Measurements from ENCODE around the gene GNL2. TPM values are rescaled to one million over a fixed set of nuclear protein-coding genes. Genes with fewer than 3 reads are reported as not detected.
"Not testable (repeated sequence)": the region's sequence is repeated elsewhere in the genome, so short reads cannot be mapped to it uniquely, and the experiment has no call there.

Gene GNL2
- total RNA-seq, 1 donor from 2014 or later: 109 TPM

DNA sequence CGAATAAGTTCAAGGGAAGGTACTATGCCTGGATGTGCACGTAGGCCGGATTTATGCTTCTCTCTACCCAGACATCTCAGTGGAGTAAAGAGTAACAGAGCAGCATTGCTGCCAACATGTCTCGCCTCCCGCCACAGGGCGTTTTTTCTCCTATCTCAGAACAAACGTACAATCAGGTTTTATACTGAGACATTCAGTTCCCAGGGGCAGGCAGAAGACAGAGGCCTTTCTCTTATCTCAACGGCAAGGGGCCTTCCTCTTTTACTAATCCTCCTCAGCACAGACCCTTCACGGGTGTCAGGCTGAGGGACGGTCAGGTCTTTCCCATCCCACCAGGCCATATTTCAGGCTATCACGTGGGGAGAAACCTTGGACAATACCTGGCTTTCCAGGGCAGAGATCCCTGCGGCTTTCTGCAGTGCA is 35.8 kb downstream of the GNL2 start:
- H3K36me3 Mint-ChIP-seq (ENCODE audit: low read depth): peaks cover 11% of the 10 kb centered on the region
- DNase-seq, H3K27ac Mint-ChIP-seq, H3K27me3 Mint-ChIP-seq, H3K4me3 Mint-ChIP-seq, H3K9me3 Mint-ChIP-seq: not testable (repeated sequence)
- peaks cover 12% of the 10 kb centered on the region for H3K4me1 Mint-ChIP-seq
- intact Hi-C loops (cut with micrococcal nuclease): loop anchor here (2.0 kb wide), 1 partner anchor 123 kb away; no protein-coding TSS in a partner anchor

DNA sequence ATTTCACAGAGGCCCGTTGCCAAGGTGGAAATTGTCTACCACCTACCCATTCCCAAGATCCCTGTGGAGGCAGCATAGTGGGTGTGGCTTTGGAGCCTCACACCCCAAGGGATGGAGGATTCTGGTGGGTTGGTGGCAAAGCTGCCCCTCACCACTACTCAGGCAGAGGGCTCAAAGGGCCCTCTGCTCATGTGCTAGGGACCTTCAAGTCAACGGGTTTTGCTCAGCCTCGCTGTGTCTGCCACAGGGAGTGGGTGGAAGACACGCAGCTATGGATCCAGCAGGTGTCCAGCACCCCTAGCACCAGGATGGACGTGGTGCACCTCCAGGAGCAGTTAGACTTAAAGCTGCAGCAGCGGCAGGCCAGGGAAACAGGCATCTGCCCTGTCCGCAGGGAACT is 36.7 kb downstream of the GNL2 start:
- no peak for DNase-seq
- no peak overlapping the region for H3K27ac Mint-ChIP-seq
- H3K4me3 Mint-ChIP-seq: no peak overlapping the region
- peaks cover 18% of the 10 kb centered on the region for H3K4me1 Mint-ChIP-seq
- H3K9me3 Mint-ChIP-seq: peaks cover 4% of the 10 kb centered on the region
- intact Hi-C loops (cut with micrococcal nuclease): no loop called here
- H3K27me3 Mint-ChIP-seq: no peaks in the 10 kb centered on the region
- H3K36me3 Mint-ChIP-seq (ENCODE audit: low read depth): peaks cover 7% of the 10 kb centered on the region

DNA sequence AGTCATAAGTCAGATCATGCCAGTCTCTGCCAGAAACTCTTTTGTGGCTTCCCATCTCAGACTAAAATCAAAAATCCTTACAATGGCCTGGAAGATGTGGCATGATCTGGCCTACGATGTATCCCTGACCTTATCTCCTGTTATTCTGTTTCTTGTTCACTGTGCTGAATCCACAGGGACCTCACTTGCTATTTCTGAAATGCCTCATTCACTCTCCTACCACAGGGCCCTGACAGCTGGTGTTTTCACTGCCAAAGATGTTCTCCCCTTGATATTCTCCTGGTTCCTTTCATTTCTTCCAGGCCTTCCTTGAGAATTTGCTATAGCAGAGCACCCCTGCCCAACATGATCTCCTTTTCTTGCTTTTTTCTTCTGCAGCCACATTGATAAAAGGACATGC is 37.3 kb downstream of the GNL2 start:
- Mint-ChIP-seq H3K4me3 (no peak overlapping the region), H3K36me3 (ENCODE audit: low read depth) (peaks cover 9% of the 10 kb centered on the region), H3K9me3 (peaks cover 4% of the 10 kb centered on the region), H3K27me3 (no peaks in the 10 kb centered on the region), H3K4me1 (peaks cover 18% of the 10 kb centered on the region), H3K27ac (no peak overlapping the region)
- DNase-seq: no peak
- intact Hi-C loops (cut with micrococcal nuclease): no loop called here

DNA sequence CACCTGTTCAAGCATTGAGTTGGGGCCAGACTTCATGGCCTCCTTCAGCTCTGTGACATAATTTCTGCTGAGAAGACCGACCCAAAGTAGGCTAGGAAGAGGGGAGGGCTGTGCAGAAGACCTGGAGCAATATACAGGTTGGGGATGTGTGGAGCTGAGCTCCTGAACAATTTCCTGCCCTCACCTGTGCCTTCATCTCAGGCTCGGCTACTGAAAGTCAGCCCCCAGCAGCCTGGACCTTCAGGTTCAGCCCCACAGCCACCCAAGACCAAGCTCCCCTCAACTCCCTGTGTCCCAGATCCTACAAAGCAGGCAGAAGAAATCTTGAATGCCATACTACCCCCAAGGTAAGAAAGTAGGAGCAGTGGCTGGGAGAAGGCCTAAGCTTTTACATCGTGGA is 38.3 kb downstream of the GNL2 start:
- Mint-ChIP-seq H3K9me3 (peaks cover 4% of the 10 kb centered on the region), H3K4me3 (no peak overlapping the region), H3K27me3 (no peaks in the 10 kb centered on the region), H3K4me1 (peaks cover 27% of the 10 kb centered on the region), H3K27ac (peak overlapping the region; percentile 7), H3K36me3 (ENCODE audit: low read depth) (peaks cover 14% of the 10 kb centered on the region)
- intact Hi-C loops (cut with micrococcal nuclease): no loop called here
- no peak for DNase-seq

DNA sequence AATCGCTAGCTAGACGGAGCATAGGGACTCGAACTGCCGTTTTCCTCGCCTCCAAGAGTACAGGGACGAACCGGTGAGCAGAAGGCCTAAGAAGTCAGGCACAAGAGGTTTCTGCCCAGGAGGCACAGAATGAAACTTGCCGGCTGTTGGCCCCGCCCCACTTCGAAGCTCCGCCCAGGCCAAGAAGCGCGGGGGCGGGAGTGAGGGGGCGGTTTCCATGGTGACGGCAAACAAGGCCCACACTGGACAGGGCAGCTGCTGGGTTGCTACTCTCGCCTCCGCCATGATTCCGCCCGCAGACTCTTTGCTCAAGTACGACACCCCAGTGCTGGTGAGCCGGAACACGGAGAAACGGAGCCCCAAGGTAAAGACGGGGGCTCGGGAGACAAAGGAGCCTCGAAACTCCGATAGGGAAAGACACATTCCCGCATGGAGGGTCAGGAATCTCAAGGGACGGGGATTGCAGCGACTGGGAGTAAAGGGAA is 39.0 kb downstream of the GNL2 start, which contains the start of gene DNALI1:
TSS of gene DNALI1 (plus strand) at position 229 of the 485 bp plus-strand sequence. CDS start at position 284, 55 bp downstream.
- intact Hi-C loops (cut with micrococcal nuclease): no loop called here
- H3K36me3 Mint-ChIP-seq (ENCODE audit: low read depth): peaks cover 18% of the 10 kb centered on the region
- peak within 1 kb of the TSS; percentile 26 for H3K27ac Mint-ChIP-seq
- H3K9me3 Mint-ChIP-seq: peaks cover 4% of the 10 kb centered on the region
- DNase-seq: peak; percentile 81
- peaks cover 34% of the 10 kb centered on the region for H3K4me1 Mint-ChIP-seq
- no peaks in the 10 kb centered on the region for H3K27me3 Mint-ChIP-seq
- H3K4me3 Mint-ChIP-seq: no peak within 1 kb of the TSS

DNA sequence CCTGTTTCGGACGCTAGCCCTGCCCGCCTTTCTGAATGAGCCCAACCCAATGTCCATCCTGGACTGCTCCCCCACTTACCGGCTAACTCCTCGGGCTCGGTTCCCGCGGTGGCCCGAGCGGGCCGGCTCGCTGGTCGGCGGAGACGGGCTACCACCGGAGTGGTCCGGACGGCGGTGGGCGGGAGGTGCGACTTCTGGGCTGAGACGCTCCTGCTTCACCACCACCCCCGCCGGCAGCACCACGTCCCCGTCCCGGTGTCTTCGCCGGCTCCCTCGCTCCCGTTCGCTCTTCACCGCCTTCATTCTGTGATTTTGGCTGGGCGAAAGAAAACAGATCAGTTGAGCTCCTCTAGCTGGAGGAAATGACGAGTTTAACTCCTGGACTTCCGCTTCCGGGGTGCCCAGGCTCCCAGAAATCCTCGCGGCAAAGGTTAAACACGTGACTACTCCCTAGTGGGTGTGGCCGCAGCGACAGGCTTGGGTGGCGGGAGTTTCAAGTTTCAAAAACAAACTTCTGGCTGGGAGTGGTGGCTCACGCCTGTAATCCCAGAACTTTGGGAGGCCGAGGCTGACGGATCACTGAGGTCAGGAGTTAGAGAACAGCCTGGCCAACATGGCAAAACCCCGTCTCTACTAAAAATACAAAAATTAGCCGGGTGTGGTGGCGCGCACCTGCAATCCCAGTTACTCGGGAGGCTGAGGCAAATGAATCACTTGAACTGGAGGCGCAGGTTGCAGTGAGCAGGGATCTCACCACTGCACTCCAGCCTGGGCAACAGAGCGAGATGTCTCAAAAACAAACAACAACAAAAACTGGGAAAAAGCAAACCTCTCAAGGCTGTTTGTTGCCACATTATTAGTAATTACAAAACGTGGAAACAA is 41.6 kb downstream of the GNL2 start, which contains the start of gene SNIP1:
TSS of gene SNIP1 (minus strand) at position 367 of the 882 bp plus-strand sequence. CDS start at position 303, 64 bp downstream.
- peaks cover 46% of the 10 kb centered on the region for H3K4me1 Mint-ChIP-seq
- H3K4me3 Mint-ChIP-seq: peak within 1 kb of the TSS; percentile 98
- H3K9me3 Mint-ChIP-seq: peaks cover 4% of the 10 kb centered on the region
- no peaks in the 10 kb centered on the region for H3K27me3 Mint-ChIP-seq
- intact Hi-C loops (cut with micrococcal nuclease): loop anchor here (1.0 to 5.0 kb wide), 4 partner anchors 39 to 138 kb away; partner anchors contain the start of genes CDCA8, GNL2 and MEAF6
- H3K36me3 Mint-ChIP-seq (ENCODE audit: low read depth): peaks cover 28% of the 10 kb centered on the region
- peak; percentile 97 for DNase-seq
- H3K27ac Mint-ChIP-seq: peak within 1 kb of the TSS; percentile 97

DNA sequence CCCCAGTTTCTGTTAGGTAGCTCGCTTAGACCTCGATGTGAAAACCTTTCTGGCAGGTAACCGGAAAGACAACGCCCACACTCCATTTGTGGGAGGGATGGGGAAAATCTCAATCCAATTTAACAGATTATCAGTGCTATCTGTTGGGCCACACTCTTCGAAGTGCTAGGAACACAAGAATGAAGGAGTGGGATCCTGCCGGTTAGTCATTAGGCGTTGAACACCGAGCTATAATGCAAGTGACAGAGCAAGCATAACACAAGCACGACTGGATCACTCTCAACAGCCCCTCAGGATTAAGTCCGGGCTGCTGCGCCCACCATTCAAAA is 42.2 kb downstream of the GNL2 start:
- Mint-ChIP-seq H3K9me3 (peaks cover 4% of the 10 kb centered on the region), H3K27ac (peak overlapping the region; percentile 97), H3K4me1 (peaks cover 47% of the 10 kb centered on the region), H3K27me3 (no peaks in the 10 kb centered on the region), H3K36me3 (ENCODE audit: low read depth) (peaks cover 34% of the 10 kb centered on the region), H3K4me3 (peak overlapping the region; percentile 98)
- DNase-seq: no peak
- intact Hi-C loops (cut with micrococcal nuclease): loop anchor here (5.0 kb wide), 1 partner anchor 139 kb away; the partner anchor contains the start of gene CDCA8

DNA sequence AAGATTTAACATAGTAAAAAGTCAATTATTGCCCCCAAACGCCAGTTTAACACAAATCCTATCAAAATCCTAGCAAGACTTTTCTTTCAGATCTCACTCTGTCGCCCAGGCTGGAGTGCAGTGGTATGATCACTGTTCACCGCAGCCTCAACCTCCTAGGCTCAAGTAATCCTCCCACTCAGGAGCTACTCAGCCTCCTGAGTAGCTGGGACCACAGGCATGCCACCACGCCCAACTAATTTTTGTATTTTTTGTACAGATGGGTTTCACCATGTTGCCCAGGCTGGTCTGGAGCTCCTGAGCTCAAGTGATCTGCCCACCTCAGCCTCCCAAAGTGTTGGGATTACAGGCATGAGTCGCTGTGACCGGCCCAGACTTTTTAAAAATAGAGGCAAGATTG is 46.4 kb downstream of the GNL2 start:
- Mint-ChIP-seq H3K4me1 (peaks cover 40% of the 10 kb centered on the region), H3K4me3 (no peak overlapping the region), H3K27ac (no peak overlapping the region), H3K36me3 (ENCODE audit: low read depth) (peaks cover 54% of the 10 kb centered on the region), H3K9me3 (peaks cover 3% of the 10 kb centered on the region), H3K27me3 (no peaks in the 10 kb centered on the region)
- DNase-seq: no peak
- intact Hi-C loops (cut with micrococcal nuclease): no loop called here

DNA sequence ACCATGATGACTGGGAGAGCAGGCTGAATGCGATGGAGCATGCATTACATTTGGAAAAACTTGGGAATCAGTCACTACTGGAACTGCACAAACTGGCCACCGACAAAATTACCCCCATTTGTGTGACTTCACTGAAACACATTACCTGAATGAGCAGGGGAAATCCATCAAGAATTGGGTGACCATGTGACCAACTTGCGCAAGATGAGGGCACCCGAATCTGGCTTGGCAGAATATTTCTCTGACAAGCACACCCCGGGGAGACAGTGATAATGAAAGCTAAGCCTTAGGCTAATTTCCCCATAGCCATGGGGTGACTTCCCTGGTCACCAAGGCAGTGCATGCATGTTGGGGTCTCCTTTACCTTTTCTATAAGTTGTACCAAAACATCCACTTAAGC is 50.7 kb downstream of the GNL2 start:
- Mint-ChIP-seq H3K36me3 (ENCODE audit: low read depth) (peaks cover 43% of the 10 kb centered on the region), H3K9me3 (no peaks in the 10 kb centered on the region), H3K27me3 (no peaks in the 10 kb centered on the region), H3K4me1 (peaks cover 11% of the 10 kb centered on the region), H3K27ac (no peak overlapping the region), H3K4me3 (no peak overlapping the region)
- intact Hi-C loops (cut with micrococcal nuclease): no loop called here
- DNase-seq: no peak

DNA sequence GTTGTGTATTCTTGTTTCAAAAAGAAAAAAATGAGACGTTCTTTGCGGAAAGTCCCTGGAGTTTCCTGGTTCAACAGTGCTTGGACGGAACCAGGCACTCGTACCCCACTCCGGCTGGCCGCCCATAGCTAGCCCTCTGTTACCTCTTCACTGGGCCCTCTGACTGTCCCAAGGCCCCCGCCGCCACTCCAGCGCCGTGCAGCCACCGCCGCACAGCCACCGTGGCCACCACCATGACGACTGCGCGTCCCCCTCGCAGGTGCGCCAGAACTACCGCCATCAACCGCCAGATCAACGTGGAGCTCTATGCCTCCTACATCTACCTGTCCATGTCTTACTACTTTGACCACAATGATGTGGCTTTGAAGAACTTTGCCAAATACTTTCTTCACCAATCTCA is 51.2 kb downstream of the GNL2 start:
- intact Hi-C loops (cut with micrococcal nuclease): no loop called here
- H3K36me3 Mint-ChIP-seq (ENCODE audit: low read depth): peaks cover 42% of the 10 kb centered on the region
- DNase-seq: no peak
- H3K4me1 Mint-ChIP-seq: peaks cover 8% of the 10 kb centered on the region
- no peak overlapping the region for H3K27ac Mint-ChIP-seq
- H3K27me3 Mint-ChIP-seq: no peaks in the 10 kb centered on the region
- H3K9me3 Mint-ChIP-seq: no peaks in the 10 kb centered on the region
- H3K4me3 Mint-ChIP-seq: no peak overlapping the region

DNA sequence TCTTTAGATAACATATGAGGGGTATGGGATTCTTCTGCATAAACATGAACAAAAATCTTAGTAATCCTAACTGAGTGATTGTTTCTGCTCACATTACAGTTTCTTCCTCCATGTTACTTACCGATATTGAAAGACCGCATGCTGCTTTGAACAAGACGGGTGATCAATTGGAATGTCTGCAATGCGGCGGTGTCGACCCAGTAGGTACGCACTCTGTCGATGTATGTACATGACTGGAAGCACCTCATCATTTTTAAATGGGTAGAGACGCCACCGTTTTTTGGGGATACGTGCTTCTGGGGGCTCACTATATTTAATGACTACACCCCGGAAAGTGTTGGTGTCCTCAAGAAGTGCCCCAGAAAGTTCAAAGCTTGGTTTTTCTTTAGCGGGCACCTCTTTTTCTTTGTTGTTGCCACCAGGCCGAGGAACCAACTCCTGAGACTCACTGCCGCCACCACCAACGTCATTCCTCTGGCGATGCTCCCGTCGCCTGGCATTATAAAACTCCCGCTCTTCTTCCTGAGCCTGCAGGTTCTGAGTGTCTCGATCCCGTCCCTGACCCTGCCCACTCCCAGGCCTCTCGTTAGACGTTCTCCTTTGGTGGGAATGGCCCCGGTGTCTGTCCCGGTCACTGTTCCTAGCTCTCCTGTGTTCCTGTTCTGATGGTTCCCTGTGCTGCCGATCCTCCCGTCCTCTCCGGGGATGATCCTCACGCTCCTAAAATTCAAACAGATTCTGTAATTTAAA is 55.5 kb downstream of the GNL2 start:
- no peak overlapping the region for H3K4me3 Mint-ChIP-seq
- H3K9me3 Mint-ChIP-seq: no peaks in the 10 kb centered on the region
- DNase-seq: no peak
- peaks cover 10% of the 10 kb centered on the region for H3K4me1 Mint-ChIP-seq
- H3K27me3 Mint-ChIP-seq: no peaks in the 10 kb centered on the region
- H3K27ac Mint-ChIP-seq: no peak overlapping the region
- H3K36me3 Mint-ChIP-seq (ENCODE audit: low read depth): peaks cover 54% of the 10 kb centered on the region
- intact Hi-C loops (cut with micrococcal nuclease): no loop called here

DNA sequence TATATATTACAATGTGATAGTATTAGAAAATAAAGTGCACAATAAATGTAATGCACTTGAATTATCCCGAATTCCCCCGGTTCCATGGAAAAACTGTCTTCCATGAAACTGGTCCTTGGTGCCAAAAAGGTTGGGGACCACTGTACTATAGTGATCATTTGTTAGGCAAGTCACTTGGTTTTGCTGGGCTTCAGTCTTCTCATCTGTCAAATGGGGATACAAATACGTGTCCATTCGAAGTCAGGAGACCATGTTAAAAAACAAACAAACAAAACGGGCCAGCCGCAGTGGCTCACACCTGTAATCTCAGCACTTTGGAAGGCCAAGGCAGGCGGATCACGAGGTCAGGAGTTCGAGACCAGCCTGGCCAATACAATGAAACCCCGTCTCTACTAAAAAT is 56.6 kb downstream of the GNL2 start:
- H3K27ac Mint-ChIP-seq; DNase-seq; H3K9me3 Mint-ChIP-seq; H3K4me3 Mint-ChIP-seq; H3K27me3 Mint-ChIP-seq; intact Hi-C loops (cut with micrococcal nuclease); H3K4me1 Mint-ChIP-seq: not testable (repeated sequence)
- peaks cover 53% of the 10 kb centered on the region for H3K36me3 Mint-ChIP-seq (ENCODE audit: low read depth)

DNA sequence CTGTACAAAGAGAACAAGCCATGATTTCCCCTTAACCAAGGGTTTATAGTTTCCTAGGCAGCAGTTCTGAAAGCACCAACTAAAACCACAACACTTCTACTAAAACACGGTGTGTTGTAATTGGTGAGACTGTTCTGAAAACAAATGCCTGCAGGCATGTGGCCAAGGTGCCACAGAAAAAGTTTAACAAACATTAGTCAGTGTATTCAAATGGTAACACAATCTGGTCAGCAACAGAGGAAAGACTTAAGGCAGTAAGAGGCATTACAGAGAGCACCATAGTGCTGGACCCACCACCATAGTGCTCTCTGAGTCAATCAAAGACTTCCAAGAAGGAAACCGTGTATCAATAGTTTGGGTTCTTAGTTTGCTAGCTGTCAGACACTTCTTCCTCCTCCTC is 58.4 kb downstream of the GNL2 start:
- Mint-ChIP-seq H3K36me3 (ENCODE audit: low read depth) (peaks cover 53% of the 10 kb centered on the region), H3K27ac (peak overlapping the region; percentile 59), H3K4me1 (peaks cover 7% of the 10 kb centered on the region), H3K27me3 (no peaks in the 10 kb centered on the region), H3K9me3 (no peaks in the 10 kb centered on the region), H3K4me3 (no peak overlapping the region)
- DNase-seq: no peak
- intact Hi-C loops (cut with micrococcal nuclease): no loop called here
